ENCODE measurements around the gene RAP1A.
A peak's percentile ranks its signal among the peaks of the same experiment; 100 is the strongest.

RAP1A gene

DNA sequence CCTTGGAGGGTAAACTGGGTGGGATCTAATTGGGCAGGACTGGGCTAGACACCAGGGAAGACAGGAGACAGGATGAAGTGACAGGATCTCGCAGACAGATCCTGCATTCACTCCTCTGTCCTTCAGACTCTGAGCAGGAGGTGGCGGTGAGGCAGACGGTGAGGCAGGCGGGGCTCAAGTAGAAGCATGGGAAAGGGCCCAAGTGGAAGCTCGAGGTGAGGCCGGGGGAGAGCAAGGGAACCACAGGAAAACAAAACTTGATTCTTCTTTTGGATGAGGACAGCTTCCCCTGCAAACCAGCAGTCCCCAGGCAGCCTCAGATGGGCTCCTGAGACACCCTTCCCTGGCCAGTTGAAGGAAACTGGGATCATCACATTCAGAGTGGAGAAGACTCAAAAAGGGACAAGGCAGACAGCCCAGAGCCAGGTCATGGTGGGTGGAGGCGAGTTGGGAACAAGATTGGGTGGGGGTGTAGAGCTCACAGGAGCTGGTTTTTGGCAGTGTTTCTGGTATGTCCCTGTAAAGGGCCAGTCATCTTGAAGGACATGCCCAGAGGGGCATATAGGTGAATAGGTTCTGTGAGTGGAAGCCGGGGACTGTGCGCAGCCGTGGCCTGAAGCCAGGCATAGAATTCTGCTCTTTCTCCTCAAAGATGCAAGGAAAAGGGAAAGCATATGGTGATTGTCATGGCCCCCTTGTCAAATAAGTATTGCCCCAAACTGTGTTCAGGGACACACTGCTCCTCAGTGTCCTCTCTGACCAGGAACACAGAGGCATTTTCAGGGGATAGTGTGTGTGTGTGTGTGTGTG, 101.6 kb downstream of the RAP1A start:
- no peak for DNase-seq

- DNase-seq: peak in 3 of 6 experiments; percentile 27 to 37 (median 33)
Observed at GRCh38 chr1:111723091-111723806, 103.7 kb downstream of the RAP1A start.

DNA sequence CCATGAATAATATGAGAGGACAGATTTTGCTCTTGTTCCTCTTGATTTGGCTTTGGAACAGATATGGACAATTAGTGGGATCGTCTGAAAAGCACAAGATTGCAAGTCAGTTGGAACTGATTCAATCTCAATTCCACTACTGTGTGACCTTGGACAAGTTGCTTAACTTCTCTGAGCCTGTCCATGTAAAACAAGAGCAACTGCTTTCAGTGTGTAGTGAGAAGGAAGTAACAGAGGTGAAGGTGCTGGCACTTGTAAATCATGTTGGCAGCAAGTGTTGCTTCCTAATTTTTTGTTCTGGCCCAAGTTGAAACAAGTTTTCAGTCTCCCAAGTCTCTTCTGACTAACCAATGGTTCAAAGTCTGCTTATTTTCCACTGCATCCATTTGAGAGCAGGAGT, 104.3 kb downstream of the RAP1A start:
- DNase-seq: no peak

DNA sequence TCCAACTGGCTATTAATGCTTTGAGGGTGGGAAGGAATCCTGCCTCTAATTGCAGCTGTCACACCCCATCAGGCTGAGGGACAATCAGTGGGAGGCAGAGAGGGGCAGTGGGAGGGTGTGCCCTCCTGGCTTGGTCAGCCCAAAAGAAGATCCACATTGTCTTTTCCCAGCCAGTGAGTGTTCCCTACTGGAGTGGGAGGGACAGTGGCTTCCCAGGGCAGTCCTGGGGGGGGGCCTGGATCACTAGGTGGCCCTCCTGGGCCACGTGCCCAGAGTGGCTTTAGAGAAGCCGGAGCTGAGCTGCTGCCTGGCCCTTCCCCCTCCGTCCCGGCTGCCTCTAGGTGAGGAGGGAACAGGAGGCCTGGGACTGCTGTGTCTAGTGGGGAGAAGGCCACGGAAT, 105.6 kb downstream of the RAP1A start:
- no peak for DNase-seq

DNA sequence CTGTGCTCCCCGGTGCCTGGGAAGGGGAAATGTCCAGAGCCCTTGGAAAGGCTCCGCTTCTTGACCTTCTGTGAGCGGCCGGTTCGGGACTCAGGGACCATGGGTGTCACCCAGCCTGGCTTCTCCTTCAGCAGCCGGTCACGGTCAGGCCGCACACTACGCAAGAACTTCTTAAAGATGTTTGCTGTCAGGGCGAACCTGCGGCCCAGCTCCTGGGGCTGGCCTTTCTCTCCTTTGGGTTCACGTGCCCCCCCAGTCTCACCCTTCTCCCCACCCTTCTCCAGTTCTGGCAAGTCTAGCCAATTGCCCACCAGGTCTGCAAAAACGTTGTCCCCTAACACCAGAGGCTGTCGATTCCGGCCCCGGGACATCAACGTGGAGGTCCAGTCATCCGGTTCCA, 107.5 kb downstream of the RAP1A start:
- no peak for DNase-seq

- DNase-seq: no peak
Observed at GRCh38 chr1:111729271-111729921, 109.8 kb downstream of the RAP1A start.

DNA sequence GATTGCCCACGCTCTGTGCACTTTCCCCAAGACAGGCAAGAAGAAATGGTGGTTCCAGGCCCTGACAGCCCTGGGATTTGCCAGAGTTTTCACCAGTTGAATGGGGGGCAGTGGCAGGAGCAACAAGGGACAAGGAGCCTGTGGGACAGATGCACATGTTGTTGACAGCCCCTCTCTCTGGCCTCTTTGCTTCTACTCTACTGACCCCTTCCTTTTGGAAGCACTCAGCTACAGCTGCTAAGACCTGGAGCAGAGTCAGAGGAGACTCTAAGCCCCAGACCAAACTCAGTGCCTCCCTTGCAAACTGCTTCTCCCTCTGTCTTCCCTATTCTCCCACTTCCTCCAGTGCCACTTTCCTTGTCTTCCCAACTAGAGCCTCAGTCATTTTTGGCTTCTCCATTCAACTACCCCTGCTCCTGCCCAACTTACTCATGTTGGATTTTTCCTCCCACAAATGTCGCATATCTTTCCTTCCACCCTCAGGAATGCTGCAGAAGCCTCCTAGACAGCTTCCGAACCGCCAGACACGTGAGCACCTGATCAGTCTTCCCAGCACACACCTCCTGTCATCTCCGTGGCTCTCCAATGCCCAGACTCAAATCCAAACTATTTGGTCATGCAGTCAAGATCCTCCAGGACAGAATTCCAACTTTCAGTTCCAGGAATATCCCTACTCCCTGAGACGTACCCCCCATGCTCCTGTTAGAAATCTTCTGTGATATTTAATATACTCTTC, 110.5 kb downstream of the RAP1A start:
- DNase-seq: no peak

GRCh38 chr1:111730706-111731105, 111.1 kb downstream of the RAP1A start:
- DNase-seq: no peak

DNA sequence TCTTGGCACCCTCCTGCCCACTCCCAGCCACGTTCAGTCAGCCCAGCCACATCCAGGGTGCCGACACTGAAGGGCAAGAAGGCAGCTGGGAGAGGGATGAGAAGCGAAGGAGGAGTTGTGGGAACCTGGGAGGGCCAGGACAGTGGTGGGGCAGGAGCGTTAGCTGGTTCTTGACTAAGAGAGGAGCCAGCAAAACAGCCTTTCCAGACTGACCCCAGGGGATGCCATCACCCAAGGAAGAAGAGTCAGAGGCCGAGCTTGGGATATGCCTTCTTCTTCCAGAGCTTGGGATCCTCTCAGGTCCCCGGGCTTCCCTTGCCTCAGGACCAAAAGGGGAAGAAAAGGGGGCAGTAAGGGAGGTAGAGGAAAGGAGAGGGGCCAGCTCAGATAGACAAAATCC, 112.4 kb downstream of the RAP1A start:
- no peak for DNase-seq

DNA sequence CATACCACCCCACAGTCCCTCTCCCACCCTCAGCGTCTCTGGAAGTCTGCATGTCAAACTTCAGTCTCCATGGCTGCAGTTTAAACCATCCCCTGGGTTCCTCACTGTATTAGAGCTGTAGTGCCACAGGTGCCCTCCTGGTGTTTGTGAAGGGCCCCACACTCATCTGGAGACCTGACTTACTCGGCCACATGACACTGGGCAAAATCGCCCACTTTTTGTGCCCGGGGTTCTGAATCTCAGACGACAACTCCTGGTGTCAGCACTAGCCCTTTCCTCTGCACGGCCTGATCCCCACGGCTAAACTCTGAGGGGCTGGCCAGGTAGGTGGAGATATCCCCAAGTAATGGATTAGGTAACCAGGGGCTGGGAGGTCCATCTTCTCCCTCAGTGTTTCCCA, 113.1 kb downstream of the RAP1A start:
- DNase-seq: no peak

- no peak for DNase-seq
Observed at GRCh38 chr1:111733183-111733991, 113.8 kb downstream of the RAP1A start.

- DNase-seq: no peak
Observed at GRCh38 chr1:111733992-111734341, 114.4 kb downstream of the RAP1A start.

DNA sequence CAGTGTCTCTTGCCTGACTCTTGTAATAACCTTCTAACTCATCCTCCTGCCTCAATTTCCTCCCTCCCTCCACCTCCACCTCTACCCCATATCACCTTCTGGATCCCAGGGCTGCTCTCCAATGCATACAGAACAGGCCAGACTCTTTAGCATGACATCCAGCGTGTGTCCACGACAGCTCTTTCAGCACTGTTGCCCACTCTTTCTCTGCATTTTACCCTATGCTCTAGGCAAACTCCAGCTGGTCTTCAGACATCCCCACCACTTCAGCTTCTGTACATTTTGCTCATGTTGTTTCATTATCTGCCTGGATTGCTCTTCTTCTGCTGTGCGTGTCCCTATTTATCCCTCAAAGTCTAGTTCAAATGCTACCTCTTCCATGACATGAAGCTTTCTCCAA, 114.8 kb downstream of the RAP1A start:
- DNase-seq: no peak

GRCh38 chr1:111734856-111735255, 115.3 kb downstream of the RAP1A start:
- no peak for DNase-seq

GRCh38 chr1:111735321-111735720, 115.7 kb downstream of the RAP1A start:
- DNase-seq: no peak

DNA sequence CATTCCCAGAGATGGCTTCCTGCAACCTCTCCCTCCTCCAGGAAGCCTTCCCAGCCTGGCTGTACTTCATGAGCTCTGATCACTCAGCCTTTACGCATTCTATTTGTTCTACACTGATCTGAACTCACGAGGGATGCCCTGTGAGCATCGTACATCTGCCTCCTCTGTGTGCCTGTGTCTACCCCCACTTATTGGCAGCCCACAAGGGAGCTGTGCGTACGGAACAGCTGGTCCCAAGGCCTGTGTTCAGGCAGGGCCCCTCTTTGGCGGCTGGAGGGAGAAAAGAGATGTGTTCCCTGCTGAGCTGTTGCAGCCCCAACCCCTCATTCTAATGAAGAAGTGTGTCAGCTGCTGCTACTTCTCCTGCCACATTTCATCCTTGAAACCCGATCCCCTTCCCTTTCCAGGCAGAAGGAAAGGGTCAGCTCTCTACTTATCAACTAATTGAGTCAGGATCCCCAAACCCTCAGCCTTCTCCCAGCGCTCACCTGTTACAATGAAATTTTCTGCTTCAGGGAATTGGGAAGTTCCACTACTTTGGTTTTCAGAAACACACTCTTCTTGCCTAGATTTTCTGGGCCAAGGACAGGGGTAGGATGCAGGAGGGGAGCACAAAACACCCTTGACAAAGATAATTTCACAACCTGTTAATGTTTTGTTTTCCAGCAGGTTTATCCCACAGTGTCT, 116.4 kb downstream of the RAP1A start:
- DNase-seq: no peak

GRCh38 chr1:111736548-111737215, 117.1 kb downstream of the RAP1A start:
- no peak for DNase-seq

GRCh38 chr1:111737216-111738132, 117.9 kb downstream of the RAP1A start:
- DNase-seq: no peak

DNA sequence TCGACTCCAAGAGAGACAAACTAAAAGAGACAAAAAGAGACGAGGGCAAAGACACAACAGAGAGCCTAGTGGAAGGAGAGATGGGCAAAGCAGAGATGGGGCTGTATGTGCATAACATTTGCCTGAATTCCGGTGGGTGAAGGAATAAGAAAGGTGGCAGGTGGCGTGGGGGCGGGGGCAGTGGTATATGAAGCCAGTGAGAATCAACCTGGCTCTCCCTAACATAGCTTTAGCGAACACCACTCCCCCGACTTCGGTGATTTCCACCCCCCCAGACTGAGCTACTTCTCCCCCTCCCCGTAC, 118.5 kb downstream of the RAP1A start:
- DNase-seq: peak in 1 of 6 experiments; percentile 41
